GM23248 (cell line): ENCODE measurements around the gene GNG3. TPM values are rescaled to one million over a fixed set of nuclear protein-coding genes. Genes with fewer than 3 reads are reported as not detected.
"Not testable (repeated sequence)": the region's sequence is repeated elsewhere in the genome, so short reads cannot be mapped to it uniquely, and the experiment has no call there.

Source experiments
- DNase-seq: peaks from one replicate; pipeline ENCODE4 v3.0.0-alpha.2; 2015
- H2AFZ ChIP-seq: fragments of 200-600 bp; sonication (generic); 2 replicates; pipeline ENCODE4 v1.6.1; 2016; ENCODE audit warnings: antibody characterized with exemption
- H3F3A ChIP-seq: fragments of 200-600 bp; sonication (generic); 2 replicates; pipeline ENCODE4 v1.6.1; 2016; ENCODE audit warnings: mild to moderate bottlenecking, antibody characterized with exemption, mixed run types; ENCODE audit not compliant: insufficient read depth
- H3K27ac ChIP-seq: fragments of 200-600 bp; sonication (generic); 2 replicates; pipeline ENCODE4 v1.5.1; 2016; ENCODE audit warnings: mild to moderate bottlenecking
- H3K27me3 ChIP-seq: fragments of 200-600 bp; sonication (generic); replicated peaks from 2 replicates; pipeline ENCODE4 v1.6.1; 2016; ENCODE audit warnings: mild to moderate bottlenecking; ENCODE audit not compliant: insufficient read depth
- H3K36me3 ChIP-seq: fragments of 200-600 bp; sonication (generic); 2 replicates; pipeline ENCODE4 v1.6.1; 2016; ENCODE audit warnings: low read depth, mild to moderate bottlenecking
- H3K4me1 ChIP-seq: fragments of 200-600 bp; sonication (generic); 2 replicates; pipeline ENCODE4 v1.6.1; 2016; ENCODE audit warnings: mild to moderate bottlenecking; ENCODE audit not compliant: insufficient read depth
- H3K4me2 ChIP-seq: fragments of 200-600 bp; sonication (generic); one replicate; pipeline ENCODE4 v1.6.1; 2016; ENCODE audit warnings: mild to moderate bottlenecking; ENCODE audit not compliant: unreplicated experiment
- H3K4me3 ChIP-seq: fragments of 200-600 bp; sonication (generic); 2 replicates; pipeline ENCODE4 v1.5.1; 2016; ENCODE audit warnings: mild to moderate bottlenecking
- H3K79me2 ChIP-seq: fragments of 200-600 bp; sonication (generic); 2 replicates; pipeline ENCODE4 v1.6.1; 2016; ENCODE audit warnings: mild to moderate bottlenecking; ENCODE audit not compliant: insufficient read depth
- H3K9ac ChIP-seq: fragments of 200-600 bp; sonication (generic); 2 replicates; pipeline ENCODE4 v1.6.1; 2016; ENCODE audit warnings: mild to moderate bottlenecking
- H3K9me2 ChIP-seq: fragments of 200-600 bp; sonication (generic); 2 replicates; pipeline ENCODE4 v1.6.1; 2016; ENCODE audit warnings: mixed run types, mild to moderate bottlenecking, moderate library complexity; ENCODE audit not compliant: insufficient read depth
- H3K9me3 ChIP-seq: fragments of 200-600 bp; sonication (generic); one replicate; pipeline ENCODE4 v1.6.1; 2017; ENCODE audit warnings: low read depth
- H4K20me1 ChIP-seq: fragments of 200-600 bp; sonication (generic); 2 replicates; pipeline ENCODE4 v1.6.0; 2016; ENCODE audit not compliant: insufficient read depth
- EZH2 ChIP-seq: fragments of 200-600 bp; sonication (generic); IDR thresholded peaks from 2 replicates; pipeline ENCODE4 v1.6.1; 2018; ENCODE audit warnings: antibody characterized with exemption, mild to moderate bottlenecking; ENCODE audit not compliant: insufficient read depth, poor library complexity, severe bottlenecking
- EZH2phosphoT487 ChIP-seq: fragments of 200-600 bp; sonication (generic); IDR thresholded peaks from 2 replicates; pipeline ENCODE4 v1.6.1; 2018; ENCODE audit warnings: antibody characterized with exemption, moderate library complexity, mild to moderate bottlenecking, low read depth; ENCODE audit not compliant: insufficient read depth
- whole genome bisulfite sequencing, 2 experiments: methylation state at CpG; one replicate each; pipeline ENCODE4 v1.1.6; 2015 to 2017; ENCODE audit warnings: low lambda C conversion rate in 2 of 2, low coverage in 1 of 2; ENCODE audit errors: missing lambda C conversion rate in 2 of 2; 5-methylcytosine and 5-hydroxymethylcytosine counted together
- in situ Hi-C: fragments of 300-500 bp; cut with MboI; formaldehyde crosslinking; loops from 2 replicates; pipeline ENCODE4 v1.15.0; 2020
- polyA plus RNA-seq: library from polyadenylated mRNA; unstranded; fragments of >200 nt; fragmentation: Nextera tagmentation; extraction: Ambion mirVana; gene quantifications from 2 replicates; pipeline ENCODE4 v1.2.1, GENCODE V29; 2016
- total RNA-seq: library from RNA; depleted of rRNA; stranded (reverse); fragments of >200 nt; shearing (Covaris generic); gene quantifications from 2 replicates; pipeline ENCODE4 v1.2.3, GENCODE V29; 2014

Gene GNG3
- total and polyA plus RNA-seq, 2 experiments from 2014 or later = 0.29 TPM; not detected in 1

DNA sequence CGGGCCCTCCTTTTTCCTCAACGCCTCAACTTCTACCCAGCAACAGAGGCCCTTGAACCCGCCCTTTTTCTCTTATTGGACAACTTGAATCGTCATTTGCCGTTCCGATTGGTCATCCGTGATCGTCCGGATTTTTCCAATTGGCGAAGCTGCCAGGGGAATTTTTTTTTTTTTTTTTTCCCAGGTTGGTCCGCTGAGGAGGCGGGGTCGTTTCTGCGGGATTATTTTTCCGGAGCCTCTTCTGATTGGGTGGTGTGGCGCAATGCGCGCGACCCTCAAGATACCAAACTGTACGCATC is 20.3 kb downstream of the GNG3 start:
- Histone ChIP-seq H3K9ac (peak overlapping the region; percentile 92), H3K4me1 (peaks cover 21% of the 10 kb centered on the region), H3K4me2 (peak overlapping the region; percentile 92), H3K79me2 (peaks cover 83% of the 10 kb centered on the region), H3F3A (peaks cover 45% of the 10 kb centered on the region), H3K27ac (peak overlapping the region; percentile 95), H3K9me2 (no peaks in the 10 kb centered on the region), H4K20me1 (peaks cover 13% of the 10 kb centered on the region; the same call in 1 of the 2 replicates), H3K36me3 (peaks cover 12% of the 10 kb centered on the region), H3K4me3 (peak overlapping the region; percentile 88), H3K27me3 (no peaks in the 10 kb centered on the region), H3K9me3 (no peaks in the 10 kb centered on the region), H2AFZ (peak overlapping the region; percentile 97)
- in situ Hi-C loops = no loop called here
- TF ChIP-seq EZH2 (no peak), EZH2phosphoT487 (no peak)
- DNase-seq = peak; percentile 99
- WGBS, 2 experiments = 0 to 1% methylated on average over 20 of the region's 20 CpGs

DNA sequence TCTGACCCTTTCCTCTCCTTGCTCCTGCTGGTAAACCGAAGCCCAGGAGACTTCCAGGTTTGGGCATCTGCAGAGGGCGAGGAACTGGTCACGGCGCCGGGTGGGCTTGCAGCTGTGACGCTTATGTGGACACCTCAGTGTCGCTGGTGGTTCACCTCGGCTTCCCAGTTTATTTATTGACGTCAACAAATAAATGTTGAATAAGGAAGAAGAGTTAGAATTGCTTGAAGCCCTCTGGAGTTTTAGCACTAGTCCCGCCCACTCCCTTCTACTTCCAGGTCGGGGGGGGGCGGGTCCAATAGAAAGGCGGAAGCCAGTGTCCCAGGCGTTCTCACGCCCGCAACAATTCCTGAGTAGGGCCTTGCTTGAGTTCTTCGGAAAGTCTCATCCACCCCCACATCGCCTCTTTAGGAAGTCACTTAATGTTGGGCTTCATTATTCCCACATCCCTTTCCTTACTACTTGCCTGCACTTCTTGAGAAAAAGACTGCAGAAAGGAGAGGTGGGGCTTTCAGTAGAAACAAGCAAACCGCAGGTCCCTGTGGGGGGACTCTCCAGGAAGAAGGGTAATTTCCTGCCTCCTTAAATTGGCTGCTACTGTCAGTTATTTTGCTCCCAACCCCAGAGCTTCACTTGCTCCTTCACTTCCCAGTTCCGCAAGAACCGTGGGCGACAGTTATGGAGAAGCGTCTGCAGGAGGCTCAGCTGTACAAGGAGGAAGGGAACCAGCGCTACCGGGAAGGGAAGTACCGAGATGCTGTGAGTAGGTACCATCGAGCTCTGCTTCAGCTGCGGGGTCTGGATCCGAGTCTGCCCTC is 20.9 kb downstream of the GNG3 start, which contains the start of gene TTC9C:
TSS of gene TTC9C (plus strand) at position 316 of the 818 bp plus-strand sequence. CDS start at position 679, 363 bp downstream.
- H3K27me3 ChIP-seq = no peaks in the 10 kb centered on the region
- peaks cover 10% of the 10 kb centered on the region for H3K36me3 ChIP-seq
- H3K79me2 ChIP-seq = peaks cover 83% of the 10 kb centered on the region
- H3K27ac ChIP-seq = peak within 1 kb of the TSS; percentile 95
- H3K9ac ChIP-seq = peak within 1 kb of the TSS; percentile 92
- H4K20me1 ChIP-seq = peaks cover 13% of the 10 kb centered on the region; the same call in 1 of the 2 replicates
- H3K4me3 ChIP-seq = peak within 1 kb of the TSS; percentile 88
- peak; percentile 98 for DNase-seq
- H3K4me2 ChIP-seq = peak within 1 kb of the TSS; percentile 93
- no peaks in the 10 kb centered on the region for H3K9me3 ChIP-seq
- 0 to 1% methylated on average over 29 of the region's 29 CpGs for WGBS, 2 experiments
- peak within 1 kb of the TSS; percentile 97 for H2AFZ ChIP-seq
- H3F3A ChIP-seq = peaks cover 44% of the 10 kb centered on the region
- H3K4me1 ChIP-seq = peaks cover 21% of the 10 kb centered on the region
- TF ChIP-seq EZH2phosphoT487 (no peak), EZH2 (no peak)
- no peaks in the 10 kb centered on the region for H3K9me2 ChIP-seq
- in situ Hi-C loops = no loop called here

DNA sequence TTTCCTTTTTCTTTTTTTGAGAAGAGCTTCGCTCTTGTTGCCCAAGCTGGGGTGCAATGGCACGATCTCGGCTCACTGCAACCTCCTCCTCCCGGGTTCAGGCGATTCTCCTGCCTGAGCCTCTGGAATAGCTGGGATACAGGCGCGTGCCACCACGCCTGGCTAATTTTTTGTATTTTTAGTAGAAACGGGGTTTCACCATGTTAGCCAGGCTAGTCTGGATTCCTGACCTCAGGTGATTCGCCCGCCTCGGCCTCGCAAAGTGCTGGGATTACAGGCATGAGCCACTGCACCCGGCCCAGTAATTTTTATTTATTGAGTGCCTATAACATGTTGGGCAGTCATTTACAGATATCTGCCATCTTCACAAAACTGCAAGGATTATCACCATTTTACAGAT is 22.6 kb downstream of the GNG3 start:
- H3K27me3 ChIP-seq, H3K9me2 ChIP-seq, DNase-seq, H4K20me1 ChIP-seq, in situ Hi-C loops, H3K9me3 ChIP-seq: not testable (repeated sequence)
- Histone ChIP-seq H3F3A (peaks cover 27% of the 10 kb centered on the region), H3K4me3 (peak overlapping the region; percentile 88), H3K36me3 (peaks cover 21% of the 10 kb centered on the region), H3K79me2 (peaks cover 83% of the 10 kb centered on the region), H3K4me2 (peak overlapping the region; percentile 92), H3K27ac (peak overlapping the region; percentile 95), H3K4me1 (peaks cover 10% of the 10 kb centered on the region), H3K9ac (peak overlapping the region; percentile 92), H2AFZ (0 out of 2 replicates have a peak overlapping the region, but pooled peaks have one; percentile 15)
- WGBS, 2 experiments = 74 to 75% methylated on average over 14 of the region's 14 CpGs

DNA sequence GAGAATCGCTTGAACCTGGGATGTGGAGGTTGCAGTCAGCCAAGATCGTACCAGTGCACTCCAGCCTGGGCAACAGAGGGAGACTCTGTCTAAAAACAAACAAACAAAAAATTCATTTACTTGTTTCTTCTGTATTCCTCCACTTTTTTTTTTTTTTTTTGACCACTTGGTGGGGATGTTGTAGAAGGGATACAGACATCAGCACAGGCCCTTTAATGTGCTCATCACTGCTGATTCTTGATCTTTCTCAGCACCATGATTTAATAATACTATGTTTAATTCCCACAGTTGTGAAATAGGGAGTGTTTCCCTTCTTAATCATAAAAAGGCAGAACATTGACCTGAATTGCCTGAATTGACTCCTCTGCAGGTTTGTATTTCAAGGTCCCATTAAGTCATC is 25.4 kb downstream of the GNG3 start:
- H3K9me3 ChIP-seq = no peaks in the 10 kb centered on the region
- peaks cover 27% of the 10 kb centered on the region for H3K36me3 ChIP-seq
- peaks cover 14% of the 10 kb centered on the region for H3F3A ChIP-seq
- no peaks in the 10 kb centered on the region for H4K20me1 ChIP-seq
- H3K4me3 ChIP-seq = no peak overlapping the region
- H3K4me1 ChIP-seq = peaks cover 10% of the 10 kb centered on the region
- H3K9ac ChIP-seq = no peak overlapping the region; the same call in 1 of the 2 replicates
- H3K27ac ChIP-seq = no peak overlapping the region
- WGBS, 2 experiments = 94 to 100% methylated on average over 2 of the region's 2 CpGs
- peak; percentile 68 for DNase-seq
- TF ChIP-seq EZH2phosphoT487 (no peak), EZH2 (no peak)
- in situ Hi-C loops = no loop called here
- peaks cover 93% of the 10 kb centered on the region for H3K79me2 ChIP-seq
- no peaks in the 10 kb centered on the region for H3K9me2 ChIP-seq
- no peaks in the 10 kb centered on the region for H3K27me3 ChIP-seq
- H3K4me2 ChIP-seq = no peak overlapping the region
- H2AFZ ChIP-seq = no peak overlapping the region
